ENCODE data around the gene REEP6. TPM values are rescaled to one million over a fixed set of nuclear protein-coding genes. Genes with fewer than 3 reads are reported as not detected.
"Not testable (repeated sequence)": the region's sequence is repeated elsewhere in the genome, so short reads cannot be mapped to it uniquely, and the experiment has no call there.

REEP6 gene
- total and polyA plus RNA-seq, 4 donors: 16.4 to 449 (median 201) TPM

DNA sequence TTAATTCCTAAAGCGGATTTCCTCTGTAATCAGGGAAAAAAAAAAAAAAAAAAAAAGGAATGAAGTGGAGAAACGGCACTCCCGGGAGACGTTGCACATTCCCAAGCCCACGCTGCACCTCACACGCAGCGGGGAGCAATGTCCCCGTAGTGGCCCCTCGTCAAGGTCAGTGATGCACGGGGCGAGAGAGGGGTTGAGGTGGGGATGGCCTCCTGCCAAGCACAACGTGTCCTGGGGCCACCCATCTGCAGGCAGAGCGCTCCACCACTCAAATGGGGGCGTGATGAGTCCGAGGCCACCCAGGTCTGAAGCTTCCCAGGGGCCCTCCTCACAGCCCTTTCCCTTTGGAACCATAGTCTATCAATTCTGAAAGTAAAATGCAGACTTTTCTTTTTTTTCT, 48.0 kb downstream of the REEP6 start:
- no peaks in the 10 kb centered on the region for H3K4me1 ChIP-seq (ENCODE audit: control insufficient read depth in 4 of 4, insufficient read depth in 4 of 4, low read length in 3 of 4)
- H3K9me3 ChIP-seq (ENCODE audit: control insufficient read depth in 4 of 4, low read length in 3 of 4): no peaks in the 10 kb centered on the region
- no peak overlapping the region for H3K9ac ChIP-seq (ENCODE audit: low read depth in 1 of 2, low read length in 2 of 2)
- no peak overlapping the region for H3K27ac ChIP-seq (ENCODE audit: low read depth in 1 of 2, low read length in 2 of 2)
- WGBS: 31% methylated on average over 15 of the region's 15 CpGs
- H3K36me3 ChIP-seq (ENCODE audit: control insufficient read depth in 4 of 4, insufficient read depth in 3 of 4, low read depth in 1 of 4, low read length in 3 of 4): no peaks in the 10 kb centered on the region
- H3K4me3 ChIP-seq (ENCODE audit: low read depth in 1 of 3, low read length in 3 of 3): no peak overlapping the region
- H3K27me3 ChIP-seq (ENCODE audit: control insufficient read depth in 4 of 4, insufficient read depth in 4 of 4, low read length in 3 of 4): no peaks in the 10 kb centered on the region
- DNase-seq (ENCODE audit: low spot score): no peak
- no peak for TF ChIP-seq JUND (IDR thresholded peaks at IDR 0.05)
- TF ChIP-seq GABPA (IDR thresholded peaks at IDR 0.05 in 1 of 2, conservative IDR thresholded peaks at IDR 0.05 in 1 of 2): no peak
- TF ChIP-seq EGR1 (IDR thresholded peaks at IDR 0.05; ENCODE audit: low read depth in 2 of 2): no peak
- TF ChIP-seq, protein P1, sequence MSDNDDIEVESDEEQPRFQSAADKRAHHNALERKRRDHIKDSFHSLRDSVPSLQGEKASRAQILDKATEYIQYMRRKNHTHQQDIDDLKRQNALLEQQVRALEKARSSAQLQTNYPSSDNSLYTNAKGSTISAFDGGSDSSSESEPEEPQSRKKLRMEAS (IDR thresholded peaks at IDR 0.05): no peak
- TF ChIP-seq ZBTB33 (IDR thresholded peaks at IDR 0.05): no peak
- no peak for TF ChIP-seq FOXA1 (IDR thresholded peaks at IDR 0.05)
- no peak for TF ChIP-seq FOXA2 (IDR thresholded peaks at IDR 0.05)
- no peak for TF ChIP-seq CTCF (IDR thresholded peaks at IDR 0.05; ENCODE audit: low read depth, low read length, missing input control)
- TF ChIP-seq, protein P2, sequence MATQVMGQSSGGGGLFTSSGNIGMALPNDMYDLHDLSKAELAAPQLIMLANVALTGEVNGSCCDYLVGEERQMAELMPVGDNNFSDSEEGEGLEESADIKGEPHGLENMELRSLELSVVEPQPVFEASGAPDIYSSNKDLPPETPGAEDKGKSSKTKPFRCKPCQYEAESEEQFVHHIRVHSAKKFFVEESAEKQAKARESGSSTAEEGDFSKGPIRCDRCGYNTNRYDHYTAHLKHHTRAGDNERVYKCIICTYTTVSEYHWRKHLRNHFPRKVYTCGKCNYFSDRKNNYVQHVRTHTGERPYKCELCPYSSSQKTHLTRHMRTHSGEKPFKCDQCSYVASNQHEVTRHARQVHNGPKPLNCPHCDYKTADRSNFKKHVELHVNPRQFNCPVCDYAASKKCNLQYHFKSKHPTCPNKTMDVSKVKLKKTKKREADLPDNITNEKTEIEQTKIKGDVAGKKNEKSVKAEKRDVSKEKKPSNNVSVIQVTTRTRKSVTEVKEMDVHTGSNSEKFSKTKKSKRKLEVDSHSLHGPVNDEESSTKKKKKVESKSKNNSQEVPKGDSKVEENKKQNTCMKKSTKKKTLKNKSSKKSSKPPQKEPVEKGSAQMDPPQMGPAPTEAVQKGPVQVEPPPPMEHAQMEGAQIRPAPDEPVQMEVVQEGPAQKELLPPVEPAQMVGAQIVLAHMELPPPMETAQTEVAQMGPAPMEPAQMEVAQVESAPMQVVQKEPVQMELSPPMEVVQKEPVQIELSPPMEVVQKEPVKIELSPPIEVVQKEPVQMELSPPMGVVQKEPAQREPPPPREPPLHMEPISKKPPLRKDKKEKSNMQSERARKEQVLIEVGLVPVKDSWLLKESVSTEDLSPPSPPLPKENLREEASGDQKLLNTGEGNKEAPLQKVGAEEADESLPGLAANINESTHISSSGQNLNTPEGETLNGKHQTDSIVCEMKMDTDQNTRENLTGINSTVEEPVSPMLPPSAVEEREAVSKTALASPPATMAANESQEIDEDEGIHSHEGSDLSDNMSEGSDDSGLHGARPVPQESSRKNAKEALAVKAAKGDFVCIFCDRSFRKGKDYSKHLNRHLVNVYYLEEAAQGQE (IDR thresholded peaks at IDR 0.05): no peak
- TF ChIP-seq HNF4G (IDR thresholded peaks at IDR 0.05): no peak
- TF ChIP-seq NR2F2 (IDR thresholded peaks at IDR 0.05): no peak
- TF ChIP-seq YY1 (IDR thresholded peaks at IDR 0.05): no peak
- no peak for TF ChIP-seq SP1 (IDR thresholded peaks at IDR 0.05)
- TF ChIP-seq RXRA (IDR thresholded peaks at IDR 0.05): no peak
- TF ChIP-seq TAF1 (conservative IDR thresholded peaks at IDR 0.05): no peak
- no peak for TF ChIP-seq ATF3 (IDR thresholded peaks at IDR 0.05)

DNA sequence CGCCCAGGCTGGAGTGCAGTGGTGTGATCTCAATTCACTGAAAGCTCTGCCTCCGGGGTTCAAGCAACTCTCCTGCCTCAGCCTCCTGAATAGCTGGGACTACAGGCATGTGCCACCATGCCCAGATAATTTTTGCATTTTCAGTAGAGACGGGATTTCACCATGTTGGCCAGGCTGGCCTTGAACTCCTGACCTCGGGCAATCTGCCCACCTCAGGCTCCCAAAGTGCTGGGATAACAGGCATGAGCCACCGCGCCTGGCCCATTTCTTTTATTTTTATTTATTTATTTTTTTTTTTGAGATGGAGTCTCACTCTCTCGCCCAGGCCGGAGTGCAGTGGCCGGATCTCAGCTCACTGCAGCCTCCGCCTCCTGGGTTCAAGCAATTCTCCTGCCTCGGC, 48.8 kb downstream of the REEP6 start:
- H3K36me3 ChIP-seq (ENCODE audit: control insufficient read depth in 4 of 4, insufficient read depth in 3 of 4, low read depth in 1 of 4, low read length in 3 of 4); H3K27ac ChIP-seq (ENCODE audit: low read depth in 1 of 2, low read length in 2 of 2); H3K4me1 ChIP-seq (ENCODE audit: control insufficient read depth in 4 of 4, insufficient read depth in 4 of 4, low read length in 3 of 4); H3K9me3 ChIP-seq (ENCODE audit: control insufficient read depth in 4 of 4, low read length in 3 of 4); H3K4me3 ChIP-seq (ENCODE audit: low read depth in 1 of 3, low read length in 3 of 3); H3K27me3 ChIP-seq (ENCODE audit: control insufficient read depth in 4 of 4, insufficient read depth in 4 of 4, low read length in 3 of 4); H3K9ac ChIP-seq (ENCODE audit: low read depth in 1 of 2, low read length in 2 of 2); DNase-seq (ENCODE audit: low spot score): not testable (repeated sequence)
- 74% methylated on average over 11 of the region's 11 CpGs for WGBS
